Fibroblast of upper back skin (primary cell): ENCODE results near the gene DNAH11.
"Not testable (repeated sequence)": the region's sequence is repeated elsewhere in the genome, so short reads cannot be mapped to it uniquely, and the experiment has no call there.

ENCODE experiments used
- DNase-seq: peaks from one replicate; pipeline ENCODE4 v3.0.0-alpha.2; 2013

The DNAH11 gene

GRCh38 chr7:21542891-21543527 lies at the start of gene DNAH11:
Gene DNAH11 (plus strand): TSS chr7:21543039. CDS start chr7:21543246, 207 bp downstream.
- no peak for DNase-seq

GRCh38 chr7:21495731-21496130 lies 47.1 kb upstream of the DNAH11 start:
- no peak for DNase-seq

- peak; percentile 1 for DNase-seq
These were observed 45.8 kb upstream of the DNAH11 start for GRCh38 chr7:21497072-21497471.

GRCh38 chr7:21500117-21500832 lies 42.6 kb upstream of the DNAH11 start:
- DNase-seq = no peak

GRCh38 chr7:21504021-21504420 lies 38.8 kb upstream of the DNAH11 start:
- no peak for DNase-seq

GRCh38 chr7:21507627-21508343 lies 35.1 kb upstream of the DNAH11 start:
- peak; percentile 37 for DNase-seq

GRCh38 chr7:21508538-21508937 lies 34.3 kb upstream of the DNAH11 start:
- no peak for DNase-seq

- DNase-seq = no peak
These were observed 28.8 kb upstream of the DNAH11 start for GRCh38 chr7:21514062-21514461.

- DNase-seq = no peak
These were observed 18.2 kb upstream of the DNAH11 start for GRCh38 chr7:21524680-21525079.

- DNase-seq = no peak
These were observed 16.8 kb upstream of the DNAH11 start for GRCh38 chr7:21526007-21526406.

- DNase-seq = no peak
These were observed 16.4 kb upstream of the DNAH11 start for GRCh38 chr7:21526448-21526847.

GRCh38 chr7:21532485-21532884 lies 10.4 kb upstream of the DNAH11 start:
- DNase-seq = not testable (repeated sequence)

GRCh38 chr7:21533646-21534045 lies 9.2 kb upstream of the DNAH11 start:
- DNase-seq = not testable (repeated sequence)

- DNase-seq = not testable (repeated sequence)
These were observed 6.3 kb upstream of the DNAH11 start for GRCh38 chr7:21536445-21537118.

GRCh38 chr7:21538936-21539495 lies 3.8 kb upstream of the DNAH11 start:
- no peak for DNase-seq

GRCh38 chr7:21543528-21544302 lies 876 bp downstream of the DNAH11 start:
- no peak for DNase-seq

- no peak for DNase-seq
These were observed 1.4 kb downstream of the DNAH11 start for GRCh38 chr7:21544303-21544656.

GRCh38 chr7:21544715-21545114 lies 1.9 kb downstream of the DNAH11 start:
- DNase-seq = no peak

- no peak for DNase-seq
These were observed 4.7 kb downstream of the DNAH11 start for GRCh38 chr7:21547501-21547900.

- no peak for DNase-seq
These were observed 5.7 kb downstream of the DNAH11 start for GRCh38 chr7:21548491-21548890.

GRCh38 chr7:21550076-21550475 lies 7.2 kb downstream of the DNAH11 start:
- no peak for DNase-seq

GRCh38 chr7:21550821-21551531 lies 8.1 kb downstream of the DNAH11 start:
- no peak for DNase-seq
